Hepatic stellate cell (primary cell): ENCODE results near the gene PRDM12.
A peak's percentile ranks its signal among the peaks of the same experiment; 100 is the strongest.
"Not testable (repeated sequence)": the region's sequence is repeated elsewhere in the genome, so short reads cannot be mapped to it uniquely, and the experiment has no call there.

ENCODE experiments used
- DNase-seq: peaks from one replicate; pipeline ENCODE4 v3.0.0; 2011; ENCODE audit warnings: low spot score

Gene PRDM12

GRCh38 chr9:130665029-130665430, 636 bp downstream of the PRDM12 start:
- no peak for DNase-seq

DNA sequence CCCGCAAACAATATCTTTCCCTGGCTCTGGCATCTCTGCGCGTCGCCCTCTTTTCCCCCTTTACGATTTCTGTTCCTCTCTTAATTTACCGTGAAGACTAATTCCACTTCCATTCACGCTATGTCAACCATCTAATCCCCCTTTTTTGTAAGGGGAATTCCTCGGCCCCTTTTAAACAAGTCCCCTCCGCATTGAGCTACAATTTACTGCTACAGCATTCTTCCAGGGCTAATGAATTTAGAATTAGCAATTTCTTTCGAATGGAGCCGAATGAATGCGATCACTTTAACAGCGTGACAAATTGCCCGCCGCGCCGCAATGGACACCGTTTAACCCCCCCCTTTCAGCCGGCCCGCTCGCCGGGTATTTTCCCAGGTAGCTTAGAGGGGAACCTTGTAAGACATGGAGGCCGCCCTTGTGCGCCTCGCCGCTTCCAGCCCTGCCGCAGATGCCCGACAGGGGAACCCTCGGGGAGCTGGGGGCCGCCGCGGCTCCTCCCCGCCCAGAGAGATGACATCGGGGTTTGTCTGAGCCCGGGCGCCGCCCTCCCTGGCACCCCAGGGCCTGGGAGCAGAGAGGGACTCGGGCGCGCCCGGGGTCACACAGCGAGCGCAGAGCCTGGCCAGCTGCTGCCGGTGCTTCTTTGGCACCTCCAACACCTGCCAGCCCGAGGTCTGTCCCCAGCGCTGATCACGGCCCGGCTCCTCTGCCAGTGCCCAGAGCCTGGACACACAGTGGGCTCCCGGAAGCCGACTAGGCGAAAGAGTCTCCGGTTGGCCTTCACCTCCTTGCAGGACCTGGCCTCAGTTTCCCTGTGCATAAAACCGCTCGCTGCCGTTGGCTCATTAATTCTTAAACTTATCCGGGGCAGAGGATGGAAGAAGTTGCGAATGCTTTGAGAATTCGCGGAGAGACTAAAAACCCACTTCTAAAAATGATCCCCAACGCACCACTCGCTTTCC, 1.3 kb downstream of the PRDM12 start:
- DNase-seq = no peak

DNA sequence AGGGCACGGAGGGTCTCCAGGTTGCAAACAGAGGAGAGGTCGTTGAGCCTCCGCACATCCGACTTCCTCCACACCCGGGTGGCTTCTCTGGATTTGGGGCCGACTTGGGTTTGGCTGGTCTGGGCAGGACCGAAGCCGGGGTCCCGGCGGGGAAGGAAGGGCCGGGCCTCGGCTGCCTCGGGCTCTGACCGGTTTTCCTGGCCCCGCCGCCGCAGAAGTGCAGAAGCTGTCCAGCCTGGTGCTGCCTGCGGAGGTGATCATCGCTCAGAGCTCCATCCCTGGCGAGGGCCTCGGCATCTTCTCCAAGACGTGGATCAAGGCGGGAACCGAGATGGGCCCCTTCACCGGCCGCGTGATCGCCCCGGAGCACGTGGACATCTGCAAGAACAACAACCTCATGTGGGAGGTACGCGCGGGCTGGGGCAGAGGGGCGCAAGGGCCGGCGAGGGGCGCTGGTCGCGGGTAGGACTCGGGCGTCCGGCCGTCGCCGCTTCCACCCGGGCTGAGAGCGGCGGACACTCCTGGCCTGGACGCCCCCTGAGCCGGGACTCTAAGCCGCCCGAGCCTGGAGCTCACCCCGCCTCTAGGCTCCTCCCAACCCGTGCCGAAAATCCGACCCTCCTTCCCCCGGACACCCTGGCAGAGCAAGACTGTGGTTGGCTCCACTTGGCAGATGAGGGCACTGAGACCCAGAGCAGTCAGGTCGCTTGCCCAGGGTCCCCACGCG, 2.2 kb downstream of the PRDM12 start:
- DNase-seq = no peak

GRCh38 chr9:130667120-130667435, 2.7 kb downstream of the PRDM12 start:
- DNase-seq = no peak

GRCh38 chr9:130668196-130668595, 3.8 kb downstream of the PRDM12 start:
- no peak for DNase-seq

DNA sequence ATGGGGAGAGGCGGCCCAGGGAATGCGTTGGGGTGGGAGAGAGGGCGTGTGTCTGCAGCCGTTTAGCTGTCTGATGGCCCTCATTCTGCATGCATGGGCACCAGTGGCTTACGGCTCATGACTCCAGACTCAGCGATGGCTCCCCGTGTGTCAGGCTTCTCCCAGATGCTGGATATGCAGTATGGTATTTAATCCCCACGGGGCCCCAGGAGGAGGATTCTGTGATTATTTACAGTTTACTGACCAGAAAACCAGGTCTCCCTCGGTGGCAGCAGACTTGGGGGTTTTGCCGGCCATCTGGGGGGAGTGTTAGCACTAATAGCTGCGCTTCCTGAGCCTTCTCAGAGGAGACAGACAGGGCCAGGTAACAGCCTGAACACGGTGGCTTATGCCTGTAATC, 4.3 kb downstream of the PRDM12 start:
- no peak for DNase-seq

GRCh38 chr9:130669965-130670364, 5.6 kb downstream of the PRDM12 start:
- no peak for DNase-seq

- no peak for DNase-seq
These were observed 6.2 kb downstream of the PRDM12 start for GRCh38 chr9:130670644-130671043.

GRCh38 chr9:130672466-130672865, 8.1 kb downstream of the PRDM12 start:
- DNase-seq = no peak

DNA sequence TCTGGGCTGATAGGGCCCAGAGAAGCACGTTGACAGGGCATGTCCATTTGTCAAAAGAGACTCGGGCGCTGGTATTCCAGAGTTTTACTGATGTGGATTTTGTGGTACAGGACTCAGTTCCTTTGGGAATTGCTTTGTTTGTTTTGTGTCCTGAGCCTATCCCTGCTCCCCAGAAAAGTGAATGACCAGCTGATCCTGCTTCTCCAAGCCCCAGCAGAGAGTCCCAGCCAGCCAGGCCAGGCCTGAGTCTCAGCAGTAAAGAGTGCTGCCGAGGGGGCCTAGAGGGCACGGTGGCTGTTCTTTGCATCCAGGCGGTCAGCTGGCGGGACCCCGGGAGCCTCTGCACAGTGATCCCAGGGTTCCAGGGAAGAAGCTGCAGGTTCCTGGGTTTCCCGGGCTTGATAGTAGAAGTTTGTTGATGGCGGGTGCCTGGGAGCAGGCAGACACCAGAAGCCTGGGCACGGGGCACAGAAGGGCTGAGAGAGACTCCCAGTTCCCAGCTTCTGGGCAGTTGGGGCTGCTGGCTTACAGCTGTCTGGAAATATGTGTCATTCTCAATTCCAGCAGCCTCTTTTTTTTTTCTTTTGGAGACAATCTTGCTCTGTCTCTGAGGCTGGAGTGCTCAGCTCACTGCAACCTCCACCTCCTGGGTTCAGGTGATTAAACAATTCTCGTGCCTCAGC, 8.7 kb downstream of the PRDM12 start:
- DNase-seq = no peak

DNA sequence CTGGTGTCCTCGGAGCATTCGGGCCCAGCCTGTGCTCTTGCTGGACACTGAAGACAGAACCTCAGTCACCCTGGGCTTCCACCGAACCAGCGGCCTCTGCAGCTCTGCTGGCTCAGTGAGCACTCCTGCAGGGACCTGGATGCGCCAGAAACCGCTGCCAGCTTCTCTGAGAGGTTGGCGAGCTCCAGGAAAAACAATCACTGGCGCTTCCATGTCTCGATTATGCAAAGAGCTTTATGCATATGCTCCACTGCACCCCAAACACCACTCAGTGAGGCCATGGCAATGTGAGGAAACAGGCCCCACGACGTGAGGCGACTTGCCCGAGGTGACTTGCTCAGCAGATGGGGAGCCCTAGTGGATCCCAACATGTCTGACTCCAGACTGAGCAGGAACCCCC, 11.0 kb downstream of the PRDM12 start:
- no peak for DNase-seq

DNA sequence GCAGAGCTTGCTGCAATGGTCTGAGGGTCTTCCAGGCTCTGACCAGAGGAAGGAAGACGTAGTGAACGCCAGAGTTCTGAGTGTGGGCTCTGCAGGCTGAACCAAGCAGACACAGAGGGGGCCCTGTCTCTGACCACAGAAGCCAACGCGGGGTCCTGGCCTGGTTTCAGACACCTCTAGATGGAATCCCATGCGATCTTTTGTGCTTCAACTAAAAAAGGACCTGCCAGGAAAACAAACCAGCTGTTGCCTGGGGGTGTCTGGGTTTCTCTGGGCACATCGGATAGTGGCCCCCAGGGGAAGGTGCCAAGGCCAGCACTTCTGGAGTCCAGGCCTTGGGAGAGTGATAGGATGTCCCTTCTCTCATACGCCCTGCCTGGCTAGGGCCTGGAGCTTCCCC, 12.9 kb downstream of the PRDM12 start:
- DNase-seq = no peak

GRCh38 chr9:130680836-130681768, 16.7 kb downstream of the PRDM12 start:
- peak; percentile 95 for DNase-seq

DNA sequence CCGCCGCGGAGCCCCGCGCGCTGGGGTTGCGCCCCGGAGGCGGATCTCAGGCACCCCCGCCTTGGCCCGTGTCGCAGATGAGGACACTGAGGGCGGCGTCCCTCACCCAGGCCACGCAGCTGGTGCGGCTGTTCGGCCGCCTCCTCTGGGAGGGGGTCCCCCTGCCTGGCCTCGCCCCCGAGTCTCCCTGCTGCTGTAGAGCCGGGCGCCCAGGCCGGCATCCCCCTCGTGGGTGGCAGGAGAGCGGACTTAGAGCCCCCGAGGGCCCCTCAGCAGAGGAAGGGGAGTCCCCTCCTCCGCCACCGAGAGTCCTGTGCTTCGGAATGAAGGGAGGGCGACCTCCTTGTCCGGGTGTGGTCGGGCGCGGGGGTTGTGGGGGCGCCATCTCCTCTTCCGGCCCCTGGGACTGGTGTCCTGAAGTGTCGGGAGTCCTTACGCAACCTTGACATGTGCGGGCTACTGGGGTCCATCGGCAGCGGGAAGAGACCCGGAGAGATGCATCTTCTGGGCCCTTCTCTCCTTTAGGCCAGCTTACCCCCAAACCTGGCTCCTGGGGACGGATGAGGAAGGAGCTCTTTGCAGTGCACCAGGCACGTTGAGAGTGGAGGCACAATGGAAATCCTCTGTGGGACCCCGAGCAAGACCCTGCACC, 17.5 kb downstream of the PRDM12 start:
- DNase-seq = no peak

- DNase-seq = peak; percentile 86
These were observed 18.2 kb downstream of the PRDM12 start for GRCh38 chr9:130682421-130683121.

GRCh38 chr9:130685104-130685503, 20.7 kb downstream of the PRDM12 start:
- DNase-seq = no peak

DNA sequence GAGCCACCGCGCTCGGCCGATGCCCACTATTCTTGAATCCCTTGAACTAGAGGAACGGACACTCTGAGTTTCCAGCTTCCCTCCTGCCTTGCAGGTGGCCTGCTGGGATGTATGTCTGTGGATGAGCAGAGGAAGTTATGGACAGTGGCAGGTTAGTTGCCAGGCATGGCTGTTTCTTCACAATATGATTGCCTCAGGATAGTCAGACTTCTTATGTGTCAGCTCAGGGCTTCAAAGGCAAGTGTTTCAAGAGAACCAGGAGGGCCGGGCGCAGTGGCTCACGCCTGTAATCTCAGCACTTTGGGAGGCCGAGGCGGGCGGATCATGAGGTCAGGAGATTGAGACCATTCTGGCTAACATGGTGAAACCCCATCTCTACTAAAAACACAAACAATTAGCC, 21.6 kb downstream of the PRDM12 start:
- not testable (repeated sequence) for DNase-seq

DNA sequence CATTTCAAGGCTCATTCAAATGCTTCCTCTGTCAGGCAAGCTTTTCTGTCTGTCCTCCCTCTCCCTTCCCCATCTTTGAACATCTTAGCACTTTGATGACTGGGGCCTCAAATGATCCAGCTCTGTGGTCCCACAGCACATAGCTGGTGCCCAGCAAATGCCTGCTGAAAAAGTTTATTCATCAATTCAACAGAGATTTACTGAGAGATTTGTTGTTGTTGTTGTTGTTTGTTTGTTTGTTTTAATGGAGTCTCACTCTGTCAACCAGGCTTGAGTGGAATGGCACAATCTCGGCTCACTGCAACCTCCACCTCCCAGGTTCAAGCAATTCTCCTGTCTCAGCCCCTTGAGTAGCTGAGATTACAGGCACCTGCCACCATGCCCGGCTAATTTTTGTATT, 23.2 kb downstream of the PRDM12 start:
- DNase-seq = no peak

GRCh38 chr9:130688072-130688471, 23.7 kb downstream of the PRDM12 start:
- DNase-seq = no peak

GRCh38 chr9:130689572-130689936, 25.2 kb downstream of the PRDM12 start:
- no peak for DNase-seq
